ENCODE data around the gene MERTK. TPM values are rescaled to one million over a fixed set of nuclear protein-coding genes. Genes with fewer than 3 reads are reported as not detected.

The MERTK gene
- total RNA-seq, 1 donor from 2014 or later, result 3.2 TPM

- H3K27ac Mint-ChIP-seq (ENCODE audit: unreplicated experiment), result no peak overlapping the region
- H3K4me1 Mint-ChIP-seq (ENCODE audit: low read depth), result peaks cover 14% of the 10 kb centered on the region
- H3K4me3 Mint-ChIP-seq (ENCODE audit: unreplicated experiment), result no peak overlapping the region
- H3K9me3 Mint-ChIP-seq (ENCODE audit: low read depth), result no peaks in the 10 kb centered on the region
- no peaks in the 10 kb centered on the region for H3K27me3 Mint-ChIP-seq (ENCODE audit: low read depth)
- no peak for TF ChIP-seq CTCF (IDR thresholded peaks at IDR 0.05)
- DNase-seq (ENCODE audit: low spot score), result no peak
- H3K36me3 Mint-ChIP-seq (ENCODE audit: low read depth), result peaks cover 2% of the 10 kb centered on the region
These were observed 129.4 kb downstream of the MERTK start for GRCh38 chr2:112027767-112028166.

GRCh38 chr2:112029164-112029563 lies 130.8 kb downstream of the MERTK start:
- Mint-ChIP-seq H3K4me1 (ENCODE audit: low read depth) (peaks cover 26% of the 10 kb centered on the region), H3K27ac (ENCODE audit: unreplicated experiment) (no peak overlapping the region), H3K36me3 (ENCODE audit: low read depth) (peaks cover 2% of the 10 kb centered on the region), H3K9me3 (ENCODE audit: low read depth) (no peaks in the 10 kb centered on the region), H3K4me3 (ENCODE audit: unreplicated experiment) (no peak overlapping the region), H3K27me3 (ENCODE audit: low read depth) (no peaks in the 10 kb centered on the region)
- no peak for DNase-seq (ENCODE audit: low spot score)
- TF ChIP-seq CTCF (IDR thresholded peaks at IDR 0.05), result no peak

GRCh38 chr2:112031473-112032223 lies 133.2 kb downstream of the MERTK start:
- no peaks in the 10 kb centered on the region for H3K27me3 Mint-ChIP-seq (ENCODE audit: low read depth)
- no peaks in the 10 kb centered on the region for H3K9me3 Mint-ChIP-seq (ENCODE audit: low read depth)
- no peak overlapping the region for H3K4me3 Mint-ChIP-seq (ENCODE audit: unreplicated experiment)
- H3K36me3 Mint-ChIP-seq (ENCODE audit: low read depth), result no peaks in the 10 kb centered on the region
- DNase-seq (ENCODE audit: low spot score), result no peak
- no peak for TF ChIP-seq CTCF (IDR thresholded peaks at IDR 0.05)
- peaks cover 29% of the 10 kb centered on the region for H3K4me1 Mint-ChIP-seq (ENCODE audit: low read depth)
- H3K27ac Mint-ChIP-seq (ENCODE audit: unreplicated experiment), result no peak overlapping the region

DNA sequence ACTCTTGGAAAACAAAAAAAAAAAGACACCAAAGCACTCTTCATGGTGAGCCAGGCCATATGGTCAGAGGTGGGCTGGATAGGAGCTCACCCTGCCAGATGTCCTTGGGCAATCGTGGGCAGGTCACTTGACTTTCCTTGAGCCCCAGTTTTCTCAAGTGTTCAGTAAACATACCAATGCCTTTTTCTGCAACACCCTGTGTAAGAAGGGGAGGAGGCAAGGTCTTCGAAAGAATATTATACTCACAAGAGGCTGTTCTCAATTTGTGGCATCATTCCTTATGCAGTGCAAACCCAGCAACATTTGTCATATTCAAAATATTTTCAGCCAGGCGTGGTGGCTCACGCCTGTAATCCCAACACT lies 133.8 kb downstream of the MERTK start:
- Mint-ChIP-seq H3K9me3 (ENCODE audit: low read depth) (peaks cover under 1% of the 10 kb centered on the region), H3K4me1 (ENCODE audit: low read depth) (peaks cover 29% of the 10 kb centered on the region), H3K4me3 (ENCODE audit: unreplicated experiment) (no peak overlapping the region), H3K27ac (ENCODE audit: unreplicated experiment) (no peak overlapping the region), H3K27me3 (ENCODE audit: low read depth) (no peaks in the 10 kb centered on the region), H3K36me3 (ENCODE audit: low read depth) (no peaks in the 10 kb centered on the region)
- no peak for DNase-seq (ENCODE audit: low spot score)
- no peak for TF ChIP-seq CTCF (IDR thresholded peaks at IDR 0.05)

GRCh38 chr2:112032689-112033465 lies 134.5 kb downstream of the MERTK start:
- H3K27ac Mint-ChIP-seq (ENCODE audit: unreplicated experiment), result peak overlapping the region; percentile 77
- no peak overlapping the region for H3K4me3 Mint-ChIP-seq (ENCODE audit: unreplicated experiment)
- TF ChIP-seq CTCF (IDR thresholded peaks at IDR 0.05), result peak; percentile 65
- no peak for DNase-seq (ENCODE audit: low spot score)
- H3K9me3 Mint-ChIP-seq (ENCODE audit: low read depth), result peaks cover 7% of the 10 kb centered on the region
- H3K27me3 Mint-ChIP-seq (ENCODE audit: low read depth), result no peaks in the 10 kb centered on the region
- peaks cover 29% of the 10 kb centered on the region for H3K4me1 Mint-ChIP-seq (ENCODE audit: low read depth)
- H3K36me3 Mint-ChIP-seq (ENCODE audit: low read depth), result no peaks in the 10 kb centered on the region
